GM12872 (cell line): ENCODE data around the gene SPATA2L.

Experiments used
- TF ChIP-seq, protein P1 (sequence below): IDR thresholded peaks from 3 replicates; pipeline ENCODE4 v1.5.1; 2011; ENCODE audit warnings: low read depth, mild to moderate bottlenecking, low read length, moderate library complexity; ENCODE audit not compliant: insufficient read depth

SPATA2L gene

DNA sequence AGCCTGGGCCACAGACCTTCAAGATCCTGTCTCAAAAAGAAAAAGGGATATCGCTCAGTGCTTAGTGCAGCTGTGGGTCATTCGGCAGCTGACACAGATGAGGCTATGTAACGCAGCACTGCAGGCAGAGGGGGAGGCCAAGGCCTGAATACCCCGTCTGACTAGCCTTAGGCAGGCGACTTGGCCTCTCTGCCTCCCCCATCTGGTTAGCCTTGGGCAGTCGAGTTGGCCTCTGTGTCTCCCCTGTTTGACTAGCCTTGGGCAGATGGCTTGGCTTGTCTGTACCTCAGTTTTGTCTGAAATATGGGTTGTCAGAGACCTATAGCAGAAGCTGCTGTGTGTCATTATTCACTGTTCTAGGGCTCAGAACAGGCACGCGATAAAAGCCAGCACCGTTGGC is 33.9 kb downstream of the SPATA2L start:
- TF ChIP-seq, protein P1, sequence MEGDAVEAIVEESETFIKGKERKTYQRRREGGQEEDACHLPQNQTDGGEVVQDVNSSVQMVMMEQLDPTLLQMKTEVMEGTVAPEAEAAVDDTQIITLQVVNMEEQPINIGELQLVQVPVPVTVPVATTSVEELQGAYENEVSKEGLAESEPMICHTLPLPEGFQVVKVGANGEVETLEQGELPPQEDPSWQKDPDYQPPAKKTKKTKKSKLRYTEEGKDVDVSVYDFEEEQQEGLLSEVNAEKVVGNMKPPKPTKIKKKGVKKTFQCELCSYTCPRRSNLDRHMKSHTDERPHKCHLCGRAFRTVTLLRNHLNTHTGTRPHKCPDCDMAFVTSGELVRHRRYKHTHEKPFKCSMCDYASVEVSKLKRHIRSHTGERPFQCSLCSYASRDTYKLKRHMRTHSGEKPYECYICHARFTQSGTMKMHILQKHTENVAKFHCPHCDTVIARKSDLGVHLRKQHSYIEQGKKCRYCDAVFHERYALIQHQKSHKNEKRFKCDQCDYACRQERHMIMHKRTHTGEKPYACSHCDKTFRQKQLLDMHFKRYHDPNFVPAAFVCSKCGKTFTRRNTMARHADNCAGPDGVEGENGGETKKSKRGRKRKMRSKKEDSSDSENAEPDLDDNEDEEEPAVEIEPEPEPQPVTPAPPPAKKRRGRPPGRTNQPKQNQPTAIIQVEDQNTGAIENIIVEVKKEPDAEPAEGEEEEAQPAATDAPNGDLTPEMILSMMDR, result no peak

DNA sequence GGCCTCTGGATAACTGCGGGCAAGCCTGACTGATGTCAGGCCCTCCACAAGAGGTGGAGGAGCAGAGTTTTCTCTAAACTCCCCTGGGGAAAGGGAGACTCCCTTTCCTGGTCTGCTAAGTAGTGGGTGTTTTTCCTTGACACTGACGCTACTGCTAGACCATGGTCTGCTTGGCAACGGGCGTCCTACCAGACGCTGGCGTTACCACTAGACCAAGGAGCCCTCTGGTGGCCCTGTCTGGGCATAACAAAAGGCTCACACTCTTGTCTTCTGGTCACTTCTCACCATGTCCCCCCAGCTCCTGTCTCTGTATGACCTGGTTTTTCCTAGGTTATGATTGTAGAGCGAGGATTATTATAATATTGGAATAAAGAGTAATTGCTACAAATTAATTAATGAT is 34.5 kb downstream of the SPATA2L start:
- TF ChIP-seq, protein P1, result peak; percentile 44; the same call in 2 of the 3 replicates

- TF ChIP-seq, protein P1, result no peak
These were observed 40.3 kb downstream of the SPATA2L start for GRCh38 chr16:89661215-89661614.

- TF ChIP-seq, protein P1, result no peak
These were observed 41.4 kb downstream of the SPATA2L start for GRCh38 chr16:89660146-89660545.

DNA sequence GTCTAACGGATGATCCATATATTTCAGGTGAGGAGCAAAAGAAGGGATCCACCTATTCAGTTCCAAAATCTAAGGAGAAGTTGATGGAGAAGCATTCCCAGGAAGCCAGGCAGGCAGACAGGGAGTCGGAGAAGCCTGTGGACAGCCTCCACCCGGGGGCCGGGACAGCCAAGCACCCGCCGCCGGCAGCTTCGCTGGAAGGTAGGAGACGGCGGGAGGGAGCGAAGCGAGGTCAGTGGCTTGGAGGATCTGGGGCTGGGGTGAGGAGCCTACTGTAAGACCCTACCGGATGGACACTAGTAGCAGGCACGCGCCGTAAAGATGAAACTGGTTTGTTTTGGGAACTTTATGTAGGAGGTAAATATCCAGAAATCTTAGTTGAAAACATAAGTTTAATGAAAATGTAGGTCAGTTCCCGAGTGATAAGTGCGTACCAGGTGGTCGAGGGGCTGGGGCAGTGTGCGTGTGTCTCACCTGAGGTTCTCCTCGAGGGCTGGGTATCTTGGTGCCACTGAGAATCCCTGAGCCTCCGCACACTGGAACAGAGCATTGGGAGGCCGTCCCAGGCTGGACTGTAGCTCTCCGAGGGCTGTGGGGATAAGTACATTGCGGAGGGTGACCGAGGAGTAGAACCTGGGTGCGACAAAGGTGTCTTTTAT is 43.2 kb downstream of the SPATA2L start:
- TF ChIP-seq, protein P1, result no peak

GRCh38 chr16:89657442-89658220 is 43.9 kb downstream of the SPATA2L start, which contains the start of the genes CHMP1A and SPATA33:
CHMP1A (minus strand) TSS chr16:89657708; CDS start chr16:89657588, 120 bp downstream.
SPATA33 (plus strand) TSS chr16:89657836; CDS start chr16:89657912, 76 bp downstream.
- TF ChIP-seq, protein P1, result no peak

DNA sequence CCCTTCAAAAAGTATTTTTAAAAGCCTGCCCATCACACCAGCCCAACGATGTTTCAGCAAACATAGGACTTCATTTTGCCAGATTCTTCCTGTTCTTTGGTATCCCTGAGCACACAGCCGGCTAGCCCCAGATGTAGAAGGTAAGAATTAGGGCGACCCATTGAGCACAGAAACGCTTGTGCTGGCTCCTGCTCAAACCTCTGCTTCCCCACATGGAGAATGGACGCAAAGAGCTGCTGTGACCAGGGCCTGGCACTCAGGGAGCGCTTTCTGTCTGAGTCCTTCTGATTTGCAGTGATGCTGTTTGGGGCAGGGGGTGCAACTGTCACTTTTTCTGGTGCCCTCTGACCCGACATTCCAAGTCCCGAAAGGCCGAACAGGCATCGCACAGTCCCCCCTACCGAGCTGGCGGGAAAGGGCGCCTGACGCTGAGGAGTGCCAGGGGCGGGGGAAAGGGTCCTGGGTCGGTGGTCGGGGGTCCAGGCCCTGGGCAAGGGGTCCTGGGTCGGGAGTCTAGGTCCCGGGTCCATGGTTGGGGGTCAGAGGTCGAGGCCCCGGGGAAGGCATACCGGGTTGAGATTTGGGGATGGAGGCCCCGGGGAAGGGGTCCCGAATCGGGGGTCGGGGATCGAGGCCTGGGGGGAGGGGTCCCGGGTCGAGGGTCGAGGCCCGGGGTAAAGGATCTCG is 44.9 kb downstream of the SPATA2L start:
- TF ChIP-seq, protein P1, result no peak
